Aorta (tissue), 5 donors: ENCODE results near the gene C1RL. TPM values are rescaled to one million over a fixed set of nuclear protein-coding genes. Genes with fewer than 3 reads are reported as not detected.
"Not testable (repeated sequence)": the region's sequence is repeated elsewhere in the genome, so short reads cannot be mapped to it uniquely, and the experiment has no call there.

Experiments
- ATAC-seq: fragments of 200-7000 bp; cut with Tn5 transposase; one replicate; pipeline ENCODE4 v1.9.1; 2022; ENCODE audit warnings: moderate library complexity; ENCODE audit not compliant: low FRiP score
- DNase-seq, 2 donors: peaks; one replicate each; pipeline ENCODE4 v3.0.0-alpha.2; 2020
- H3K27ac ChIP-seq, 2 donors: one replicate each; pipeline ENCODE4 v1.5.1; 2013; ENCODE audit warnings: low read length in 2 of 2, mild to moderate bottlenecking in 2 of 2, moderate library complexity in 2 of 2, control low read depth in 1 of 2, inconsistent platforms in 1 of 2, low read depth in 1 of 2
- H3K27me3 ChIP-seq, 2 donors: one replicate each; pipeline ENCODE4 v1.6.1; 2013; ENCODE audit warnings: control low read depth in 1 of 2, low read length in 1 of 2, mild to moderate bottlenecking in 1 of 2, moderate library complexity in 1 of 2; ENCODE audit not compliant: insufficient read depth in 2 of 2, control insufficient read depth in 1 of 2
- H3K36me3 ChIP-seq, 2 donors: one replicate each; pipeline ENCODE4 v1.6.1; 2013; ENCODE audit warnings: control low read depth in 1 of 2, low read length in 1 of 2, mild to moderate bottlenecking in 1 of 2; ENCODE audit not compliant: insufficient read depth in 2 of 2, control insufficient read depth in 1 of 2
- H3K4me1 ChIP-seq, 2 donors: one replicate each; pipeline ENCODE4 v1.6.1; 2013; ENCODE audit warnings: low read length in 2 of 2, control low read depth in 1 of 2, mild to moderate bottlenecking in 1 of 2, moderate library complexity in 1 of 2; ENCODE audit not compliant: insufficient read depth in 2 of 2, control insufficient read depth in 1 of 2
- H3K4me3 ChIP-seq, 2 donors: one replicate each; pipeline ENCODE4 v1.5.1; 2013; ENCODE audit warnings: low read length in 2 of 2, control low read depth in 1 of 2, mild to moderate bottlenecking in 1 of 2
- H3K9me3 ChIP-seq: one replicate; pipeline ENCODE4 v1.6.1; 2013; ENCODE audit warnings: mild to moderate bottlenecking, low read length; ENCODE audit not compliant: control insufficient read depth
- WGBS, 2 donors: extraction: QIAGEN DNeasy Blood & Tissue Kit; methylation state at CpG; one replicate each; pipeline ENCODE4 v1.1.7; 2013; 5-methylcytosine and 5-hydroxymethylcytosine counted together
- intact Hi-C, 2 donors: fragments of 100-400 bp; cut with DNase I; formaldehyde crosslinking; loops; one replicate each; pipeline versions ENCODE4 v1.14.2 to v1.15.0; 2022
- polyA plus RNA-seq, 2 donors: library from polyadenylated mRNA; stranded (reverse); fragments of 200-250 nt; gene quantifications; one replicate each; pipeline ENCODE4 v1.2.3, GENCODE V29; 2013
- total RNA-seq, 2 donors: library from RNA; stranded (reverse); fragmentation: NEBNext Ultra II Directional; extraction: Animal tissue kit (Norgen Biotek cat#: 25700); gene quantifications; one replicate each; pipeline ENCODE4 v1.2.1, GENCODE V29; 2021
- donor health status: healthy with polysubstance abuse.
- donor health status: Bipolar disorder and iron deficiency.
- donor health status: DM: no; HTN: no; CAD: no.
- donor health status: DM: no; HTN: no; CAD: no.
- donor health status: DM: yes; HTN: yes; CAD: no.

Gene C1RL
- total and polyA plus RNA-seq, 4 donors = 14.5 to 139 (median 83.6) TPM

- 41 to 47% methylated on average over 5 of the region's 5 CpGs for WGBS, 2 donors
- Histone ChIP-seq H3K27me3 (no peaks in the 10 kb centered on the region), H3K4me1 (no peaks in the 10 kb centered on the region), H3K27ac (no peak overlapping the region), H3K4me3 (no peak overlapping the region), H3K36me3 (peaks cover 0 to 4% of the 10 kb centered on the region in 2 donors), H3K9me3 (no peaks in the 10 kb centered on the region)
- intact Hi-C loops = loop anchor here in 1 of 2 donors (5.0 kb wide), 1 partner anchor 166 kb away; no protein-coding TSS in a partner anchor
- DNase-seq = peak in 1 of 2 donors; percentile 38
- peak; percentile 48 for ATAC-seq
Observed at GRCh38 chr12:7113389-7113871, 4.4 kb upstream of the C1RL start.

DNA sequence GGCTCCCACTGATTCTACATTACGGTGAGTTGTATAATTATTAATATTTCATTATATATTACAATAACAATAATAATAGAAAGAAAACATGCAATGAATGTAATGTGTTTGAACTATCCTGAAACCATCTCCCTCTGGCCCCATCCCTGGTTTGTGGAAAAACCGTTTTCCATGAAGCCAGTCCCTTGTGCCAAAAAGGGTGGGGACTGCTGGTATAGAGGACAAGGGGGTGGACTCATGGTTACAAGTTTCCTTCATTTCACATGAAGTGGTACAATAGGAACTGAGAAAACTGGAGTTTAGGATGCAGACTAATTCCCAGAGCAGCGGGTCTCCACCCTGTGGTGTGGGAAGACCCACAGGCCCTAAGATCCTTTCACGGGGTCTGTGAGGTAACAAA lies 3.0 kb upstream of the C1RL start:
- Histone ChIP-seq H3K4me3 (no peak overlapping the region), H3K27me3 (no peaks in the 10 kb centered on the region), H3K27ac (no peak overlapping the region), H3K36me3 (peaks cover 0 to 4% of the 10 kb centered on the region in 2 donors), H3K4me1 (no peaks in the 10 kb centered on the region), H3K9me3 (no peaks in the 10 kb centered on the region)
- intact Hi-C loops = loop anchor here in 1 of 2 donors (5.0 kb wide), 1 partner anchor 165 kb away; no protein-coding TSS in a partner anchor
- ATAC-seq = no peak
- DNase-seq = no peak
- 82 to 88% methylated on average over 4 of the region's 4 CpGs for WGBS, 2 donors

DNA sequence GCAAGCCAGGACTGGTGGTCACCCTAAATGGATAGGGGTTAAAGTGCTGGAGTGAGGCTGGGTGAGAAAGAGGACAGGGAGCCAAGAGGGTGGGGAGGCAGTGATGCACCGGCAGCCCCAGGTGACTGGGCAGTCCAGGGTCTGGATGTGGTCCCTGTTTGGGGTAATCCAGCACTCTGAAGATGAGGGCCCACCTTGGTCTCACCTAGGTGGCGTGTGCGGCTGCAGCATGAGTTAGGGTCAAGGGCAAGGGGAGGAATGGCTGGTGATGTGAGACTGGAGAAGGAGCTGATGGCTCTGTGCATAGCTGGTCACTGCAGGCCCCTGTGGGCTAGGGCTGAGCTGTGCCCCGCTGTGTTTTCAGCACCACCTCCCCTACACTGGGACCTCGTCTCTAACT lies 1.6 kb upstream of the C1RL start:
- Histone ChIP-seq H3K36me3 (no peaks in the 10 kb centered on the region), H3K9me3 (no peaks in the 10 kb centered on the region), H3K27ac (no peak overlapping the region), H3K4me1 (no peaks in the 10 kb centered on the region), H3K27me3 (no peaks in the 10 kb centered on the region), H3K4me3 (no peak overlapping the region)
- WGBS, 2 donors = 93 to 96% methylated on average over 5 of the region's 5 CpGs
- intact Hi-C loops = loop anchor here in 1 of 2 donors (5.0 kb wide), 1 partner anchor 163 kb away; no protein-coding TSS in a partner anchor
- no peak for ATAC-seq
- no peak for DNase-seq

GRCh38 chr12:7109572-7109920 lies 532 bp upstream of the C1RL start:
- ATAC-seq (no peak), DNase-seq (peak in 1 of 2 donors; percentile 57)
- 62% methylated on average over 5 of the region's 5 CpGs for WGBS, 2 donors
- Histone ChIP-seq H3K27ac (no peak overlapping the region), H3K9me3 (no peaks in the 10 kb centered on the region), H3K36me3 (no peaks in the 10 kb centered on the region), H3K4me3 (no peak overlapping the region), H3K4me1 (no peaks in the 10 kb centered on the region), H3K27me3 (no peaks in the 10 kb centered on the region)
- intact Hi-C loops = loop anchor here (1.0 to 2.0 kb wide), 3 partner anchors 49 to 165 kb away; partner anchors contain the start of genes C1S (in 2 of the 2) and C12orf57 (in 1 of the 2)

DNA sequence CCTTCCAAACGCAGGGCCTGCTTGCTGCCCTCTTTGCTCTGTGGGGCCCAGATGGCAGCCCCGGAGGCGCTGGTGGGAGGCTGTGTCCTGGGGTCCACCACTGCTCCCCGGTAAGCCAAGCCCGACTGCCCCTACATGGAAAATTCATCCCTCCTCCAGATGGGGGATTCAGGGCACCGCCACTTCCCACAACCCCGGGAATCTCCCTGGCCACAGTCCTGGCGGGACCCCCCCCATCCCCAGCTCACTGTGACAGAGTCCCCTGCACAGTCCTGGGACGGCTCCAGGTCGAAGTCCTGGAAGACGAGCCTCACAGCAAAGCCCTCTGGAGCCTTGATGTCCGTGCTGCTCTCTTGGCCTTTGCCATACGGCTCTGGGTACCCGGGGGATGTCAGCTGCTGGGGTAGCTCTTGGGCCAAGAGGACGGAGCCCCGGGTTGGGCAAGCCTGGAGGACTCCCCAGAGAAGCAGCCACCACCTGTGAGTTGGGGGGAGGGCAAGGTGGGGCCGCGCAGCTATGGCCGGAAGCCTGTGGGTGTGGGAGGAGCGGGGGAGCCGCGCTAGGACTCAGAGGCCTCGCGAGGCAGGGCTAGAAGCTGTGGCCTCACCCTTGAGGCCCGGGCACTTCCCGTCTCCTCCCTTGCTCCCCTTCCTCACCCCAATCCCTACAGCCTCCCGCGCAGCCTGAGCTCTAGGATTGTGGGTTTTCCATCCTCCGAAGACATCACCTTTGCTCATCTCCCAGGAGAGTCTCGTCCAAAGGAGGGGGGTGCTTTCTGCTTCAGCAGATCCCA lies 815 bp downstream of the C1RL start:
- intact Hi-C loops = loop anchor here in 1 of 2 donors (1.0 to 2.0 kb wide), 3 partner anchors 16 to 163 kb away; partner anchors contain the start of genes C12orf57, C1R and C1S
- Histone ChIP-seq H3K27me3 (no peaks in the 10 kb centered on the region), H3K36me3 (no peaks in the 10 kb centered on the region), H3K4me3 (peak overlapping the region; percentile 19 to 84), H3K4me1 (no peaks in the 10 kb centered on the region), H3K9me3 (no peaks in the 10 kb centered on the region), H3K27ac (peak overlapping the region; percentile 74 to 80)
- DNase-seq (peak; percentile 86 to 90), ATAC-seq (peak; percentile 89)
- WGBS, 2 donors = 2% methylated on average over 29 to 30 of the region's 30 CpGs

DNA sequence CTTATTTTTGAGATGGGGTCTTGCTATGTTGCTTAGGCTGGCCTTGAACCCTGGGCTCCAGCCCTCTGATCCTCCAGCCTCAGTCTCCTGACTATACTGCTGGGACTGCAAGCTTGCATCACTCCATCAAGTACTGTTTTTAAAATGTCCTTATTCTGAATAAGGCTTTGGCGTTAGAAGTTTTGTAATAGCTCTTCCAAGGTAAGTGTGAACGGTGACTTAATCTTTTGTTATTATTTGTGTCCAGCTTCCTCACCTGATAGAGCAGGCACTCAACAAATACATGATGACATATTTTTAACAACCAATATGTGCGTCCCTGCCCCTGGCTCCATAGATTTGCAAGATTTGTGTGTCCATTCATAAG lies 1.4 kb downstream of the C1RL start:
- intact Hi-C loops = loop anchor here in 1 of 2 donors (1.0 to 2.0 kb wide), 3 partner anchors 15 to 163 kb away; partner anchors contain the start of genes C12orf57, C1R and C1S
- 25 to 38% methylated on average over 3 of the region's 3 CpGs for WGBS, 2 donors
- Histone ChIP-seq H3K4me1 (no peaks in the 10 kb centered on the region), H3K4me3 (peak overlapping the region in 1 of 2 donors; percentile 84), H3K27ac (peak overlapping the region in 1 of 2 donors; percentile 80), H3K27me3 (no peaks in the 10 kb centered on the region), H3K9me3 (no peaks in the 10 kb centered on the region), H3K36me3 (no peaks in the 10 kb centered on the region)
- no peak for ATAC-seq
- no peak for DNase-seq

DNA sequence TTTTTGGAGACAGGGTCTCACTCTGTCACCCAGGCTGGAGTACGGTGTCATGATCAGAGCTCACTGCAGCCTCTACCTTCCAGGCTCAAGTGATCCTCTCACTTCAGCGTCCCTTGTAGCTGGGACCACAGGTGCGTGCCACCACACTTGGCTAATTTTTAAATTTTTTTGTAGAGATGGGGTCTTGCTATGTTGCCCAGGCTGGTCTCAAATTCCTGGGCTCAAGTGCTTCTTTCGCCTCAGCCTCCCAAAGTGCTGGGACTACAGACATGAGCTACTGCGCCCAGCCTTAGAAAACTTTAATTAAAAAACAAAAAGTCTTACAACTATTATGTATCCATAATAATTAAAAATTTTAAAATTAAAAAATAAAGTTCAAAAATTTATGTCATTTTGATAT lies 1.8 kb downstream of the C1RL start:
- H3K36me3 ChIP-seq, H3K9me3 ChIP-seq, ATAC-seq, intact Hi-C loops, H3K27me3 ChIP-seq, H3K4me3 ChIP-seq, H3K4me1 ChIP-seq, H3K27ac ChIP-seq, DNase-seq: not testable (repeated sequence)
- WGBS, 2 donors = 97 to 99% methylated on average over 5 of the region's 5 CpGs

DNA sequence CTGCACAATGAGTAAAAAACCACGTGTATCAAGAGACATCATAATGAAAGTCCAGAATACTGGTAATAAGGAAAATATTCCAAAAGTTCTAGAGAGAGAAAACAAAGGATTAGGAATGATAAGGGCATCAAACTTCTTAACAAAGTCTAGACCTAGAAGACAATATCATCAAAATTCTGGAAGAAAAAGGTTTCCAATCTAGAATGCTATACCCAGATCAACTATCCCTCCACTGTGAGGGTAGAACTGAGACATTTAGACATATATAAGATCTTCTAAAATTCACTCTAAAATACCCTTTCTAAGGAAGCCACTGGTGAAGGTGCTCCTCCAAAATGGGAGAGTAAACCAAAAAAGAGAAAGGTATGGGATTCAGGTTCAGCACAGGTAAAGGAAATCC lies 2.9 kb downstream of the C1RL start:
- intact Hi-C loops = no loop called here
- Histone ChIP-seq H3K27me3 (no peaks in the 10 kb centered on the region), H3K36me3 (no peaks in the 10 kb centered on the region), H3K27ac (no peak overlapping the region), H3K4me3 (no peak overlapping the region), H3K4me1 (no peaks in the 10 kb centered on the region), H3K9me3 (no peaks in the 10 kb centered on the region)
- DNase-seq = no peak
- no peak for ATAC-seq
- WGBS, 2 donors = 92 to 97% methylated on average over 1 of the region's 1 CpG
